A673 (cell line): ENCODE data around the gene ZNF516. TPM values are rescaled to one million over a fixed set of nuclear protein-coding genes. Genes with fewer than 3 reads are reported as not detected.

Experiments used
- BruUV-seq: library from RNA; stranded (reverse); fragments of 400-500 nt; replicated peaks from 2 replicates; lab custom pipeline; 2021; lab: Mats Ljungman, UMichigan
- CTCF ChIA-PET: fragments of 300-600 bp; sonication (Branson Sonifier 250); formaldehyde crosslinking; loops from one replicate; lab custom pipeline; 2022; ENCODE audit warnings: antibody characterized with exemption; lab: Charles Lee
- POLR2A ChIA-PET: fragments of 300-600 bp; sonication (Branson Sonifier 250); formaldehyde crosslinking; loops from one replicate; lab custom pipeline; 2022; ENCODE audit warnings: antibody characterized with exemption; ENCODE audit not compliant: low non-redundant PET; lab: Charles Lee
- DNase-seq: peaks from one replicate; pipeline ENCODE4 v3.0.0-alpha.2; 2015; ENCODE audit warnings: low spot score
- H3K27ac ChIP-seq: fragments of 200-600 bp; sonication (generic); 2 replicates; pipeline ENCODE4 v1.5.1; 2016; ENCODE audit warnings: mixed run types, low read depth, mild to moderate bottlenecking, mixed read lengths, antibody characterized with exemption, low read length; ENCODE audit not compliant: poor library complexity, severe bottlenecking
- H3K27me3 ChIP-seq: fragments of 200-600 bp; sonication (generic); replicated peaks from 2 replicates; pipeline ENCODE4 v1.6.1; 2017; ENCODE audit warnings: mixed run types, low read depth, mild to moderate bottlenecking, mixed read lengths, antibody characterized with exemption, low read length; ENCODE audit not compliant: insufficient read depth, poor library complexity
- H3K36me3 ChIP-seq: fragments of 200-600 bp; sonication (generic); 2 replicates; pipeline ENCODE4 v1.6.1; 2016; ENCODE audit warnings: mixed run types, mild to moderate bottlenecking, mixed read lengths, antibody characterized with exemption, low read length; ENCODE audit not compliant: insufficient read depth, poor library complexity, severe bottlenecking
- H3K4me1 ChIP-seq: fragments of 200-600 bp; sonication (generic); 2 replicates; pipeline ENCODE4 v1.6.1; 2017; ENCODE audit warnings: mixed run types, mild to moderate bottlenecking, mixed read lengths, antibody characterized with exemption, low read length; ENCODE audit not compliant: insufficient read depth, poor library complexity, severe bottlenecking
- H3K4me3 ChIP-seq: fragments of 200-600 bp; sonication (generic); 2 replicates; pipeline ENCODE4 v1.5.1; 2016; ENCODE audit warnings: low read depth, mixed run types, mild to moderate bottlenecking, mixed read lengths, low read length; ENCODE audit not compliant: poor library complexity, severe bottlenecking
- H3K9me3 ChIP-seq: fragments of 200-600 bp; sonication (generic); 2 replicates; pipeline ENCODE4 v1.6.1; 2016; ENCODE audit warnings: mixed run types, low read depth, mild to moderate bottlenecking, mixed read lengths, antibody characterized with exemption, low read length; ENCODE audit not compliant: poor library complexity, severe bottlenecking
- EZH2 ChIP-seq: fragments of 200-600 bp; sonication (generic); IDR thresholded peaks from 2 replicates; pipeline ENCODE4 v1.6.1; 2017; ENCODE audit warnings: borderline replicate concordance, low read depth, mild to moderate bottlenecking, mixed read lengths, antibody characterized with exemption, low read length; ENCODE audit not compliant: poor library complexity, severe bottlenecking
- intact Hi-C: fragments of 100-400 bp; cut with micrococcal nuclease; formaldehyde crosslinking; loops from one replicate; pipeline ENCODE4 v1.10.0; 2022; ENCODE audit not compliant: unreplicated experiment
- total RNA-seq: library from RNA; stranded (reverse); gene quantifications from 2 replicates; pipeline ENCODE4 v1.2.3, GENCODE V29; 2021
- TF ChIP-seq, protein P1 (sequence below): fragments of 300-800, 200-600 bp; sonication (generic); conservative IDR thresholded peaks from 2 replicates; pipeline ENCODE4 v1.5.1; 2017; ENCODE audit warnings: low read depth, mild to moderate bottlenecking, antibody characterized with exemption, low read length, moderate library complexity, mixed read lengths

ZNF516 gene
- total RNA-seq, 1 experiment from 2014 or later = 32.3 TPM

DNA sequence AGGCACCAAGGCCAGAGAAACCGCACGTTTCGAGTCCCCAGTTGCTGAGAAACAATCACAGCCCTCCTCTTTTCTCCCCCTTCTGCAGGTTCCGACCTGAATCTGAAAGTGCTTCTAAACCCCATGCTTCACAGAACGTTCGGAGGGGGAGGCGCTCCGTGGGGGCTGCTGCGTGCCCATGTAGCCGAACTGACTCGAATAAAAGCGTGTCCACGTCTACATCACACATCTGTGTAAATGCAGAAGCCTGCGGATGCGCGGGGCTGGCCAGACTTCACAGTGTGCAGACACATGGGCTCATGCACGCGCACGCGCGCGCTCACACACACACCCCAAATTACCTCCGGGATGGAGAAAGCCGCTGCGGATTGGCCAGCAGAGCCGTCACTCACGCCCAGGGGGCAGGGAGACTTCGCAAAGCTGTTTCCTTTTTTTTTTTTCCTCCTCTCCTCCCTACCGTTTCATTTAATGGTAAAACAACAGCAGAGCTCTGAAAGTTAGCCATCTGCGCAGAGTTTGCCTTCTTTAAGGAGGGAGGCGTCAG lies 2.3 kb downstream of the ZNF516 start:
- no TSS peak for BruUV-seq
- POLR2A ChIA-PET = interaction anchor here (0.7 kb wide), 1 partner anchor 60 kb away, joined by 5 read pairs; no protein-coding TSS in a partner anchor
- peak overlapping the region; percentile 74 for H3K27ac ChIP-seq

DNA sequence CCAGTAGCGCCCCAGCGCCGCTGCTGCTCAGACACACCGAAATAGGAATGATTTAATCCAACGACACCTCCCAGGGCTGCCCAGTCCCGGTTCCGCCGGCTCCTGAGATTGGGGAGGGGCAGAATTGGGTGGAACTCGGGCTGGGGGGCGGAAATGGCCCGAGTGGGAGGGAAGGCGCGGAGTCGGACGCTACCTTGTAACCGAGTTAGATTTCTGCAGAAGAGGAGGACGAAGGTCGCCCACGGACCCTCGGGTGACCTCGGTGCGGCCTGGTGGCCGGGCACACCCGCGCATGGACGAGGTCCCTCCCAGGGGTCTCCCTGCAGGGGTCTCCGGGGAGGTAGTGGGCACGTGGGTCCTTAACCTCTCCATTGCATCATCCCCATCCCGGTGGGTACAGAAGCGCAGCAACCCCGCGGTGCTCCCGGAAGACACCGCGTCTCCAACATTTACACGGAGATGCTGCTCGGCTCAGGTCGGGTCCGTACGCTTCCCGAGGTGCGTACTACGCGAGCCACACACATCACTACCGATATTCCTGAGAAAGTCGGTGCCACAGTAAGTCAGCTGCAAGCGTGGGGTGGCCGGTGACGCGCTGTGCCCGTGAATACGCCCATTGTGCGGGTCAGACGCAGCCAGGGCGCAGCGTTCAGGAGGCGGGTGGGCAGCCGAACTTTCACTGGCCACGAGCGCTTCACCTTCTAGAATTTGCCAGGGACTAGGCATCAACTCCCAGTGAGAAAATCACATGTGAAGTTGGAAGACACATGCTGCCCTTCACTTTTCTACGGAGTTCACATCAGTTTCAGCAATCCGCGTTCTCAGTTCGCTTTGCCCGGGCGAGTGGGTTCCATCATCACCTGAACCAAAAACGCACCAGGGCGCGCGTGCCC lies 3.0 kb downstream of the ZNF516 start:
- Histone ChIP-seq H3K27me3 (no peaks in the 10 kb centered on the region), H3K4me1 (peaks cover 38% of the 10 kb centered on the region), H3K9me3 (no peaks in the 10 kb centered on the region), H3K36me3 (no peaks in the 10 kb centered on the region), H3K27ac (peak overlapping the region; percentile 74), H3K4me3 (peak overlapping the region; percentile 86)
- POLR2A ChIA-PET = no interaction called here
- BruUV-seq = no TSS peak
- CTCF ChIA-PET = no interaction called here
- peak; percentile 58 for DNase-seq
- no peak for TF ChIP-seq EZH2
- TF ChIP-seq, protein P1, sequence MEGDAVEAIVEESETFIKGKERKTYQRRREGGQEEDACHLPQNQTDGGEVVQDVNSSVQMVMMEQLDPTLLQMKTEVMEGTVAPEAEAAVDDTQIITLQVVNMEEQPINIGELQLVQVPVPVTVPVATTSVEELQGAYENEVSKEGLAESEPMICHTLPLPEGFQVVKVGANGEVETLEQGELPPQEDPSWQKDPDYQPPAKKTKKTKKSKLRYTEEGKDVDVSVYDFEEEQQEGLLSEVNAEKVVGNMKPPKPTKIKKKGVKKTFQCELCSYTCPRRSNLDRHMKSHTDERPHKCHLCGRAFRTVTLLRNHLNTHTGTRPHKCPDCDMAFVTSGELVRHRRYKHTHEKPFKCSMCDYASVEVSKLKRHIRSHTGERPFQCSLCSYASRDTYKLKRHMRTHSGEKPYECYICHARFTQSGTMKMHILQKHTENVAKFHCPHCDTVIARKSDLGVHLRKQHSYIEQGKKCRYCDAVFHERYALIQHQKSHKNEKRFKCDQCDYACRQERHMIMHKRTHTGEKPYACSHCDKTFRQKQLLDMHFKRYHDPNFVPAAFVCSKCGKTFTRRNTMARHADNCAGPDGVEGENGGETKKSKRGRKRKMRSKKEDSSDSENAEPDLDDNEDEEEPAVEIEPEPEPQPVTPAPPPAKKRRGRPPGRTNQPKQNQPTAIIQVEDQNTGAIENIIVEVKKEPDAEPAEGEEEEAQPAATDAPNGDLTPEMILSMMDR = no peak
- intact Hi-C loops = no loop called here

More for the DNA sequence above, 2.3 kb downstream of the ZNF516 start:
- intact Hi-C loops = no loop called here
- Histone ChIP-seq H3K4me1 (peaks cover 31% of the 10 kb centered on the region), H3K36me3 (no peaks in the 10 kb centered on the region), H3K4me3 (peak overlapping the region; percentile 86), H3K27me3 (no peaks in the 10 kb centered on the region), H3K9me3 (no peaks in the 10 kb centered on the region)
- CTCF ChIA-PET = interaction anchor here (0.6 kb wide), 3 partner anchors 42 to 307 kb away, joined by 3 to 9 read pairs (median 3); no protein-coding TSS in a partner anchor
- DNase-seq = peak; percentile 99
- TF ChIP-seq, protein P1 = no peak
- TF ChIP-seq EZH2 = no peak

DNA sequence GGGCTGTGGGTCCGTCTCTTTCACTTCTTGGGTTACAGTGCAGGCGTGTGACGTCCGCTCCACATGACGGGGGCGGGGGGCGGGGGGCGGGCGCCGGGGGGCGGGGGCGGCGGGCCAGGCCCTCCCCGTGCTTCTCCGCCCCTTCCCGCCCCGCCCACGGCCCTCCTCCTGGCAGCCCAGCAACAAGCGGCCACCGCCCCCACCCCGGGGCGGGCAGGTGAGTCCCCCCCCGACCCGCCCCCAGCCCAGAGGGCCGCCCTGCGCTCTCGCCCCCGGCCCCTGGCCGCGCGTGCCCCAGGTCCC lies 3.6 kb downstream of the ZNF516 start:
- intact Hi-C loops = no loop called here
- no peak for TF ChIP-seq EZH2
- TF ChIP-seq, protein P1 = no peak

More for the DNA sequence above, 3.6 kb downstream of the ZNF516 start:
- Histone ChIP-seq H3K4me3 (peak overlapping the region; percentile 86), H3K27ac (peak overlapping the region; percentile 74), H3K27me3 (no peaks in the 10 kb centered on the region), H3K4me1 (peaks cover 39% of the 10 kb centered on the region), H3K9me3 (no peaks in the 10 kb centered on the region), H3K36me3 (no peaks in the 10 kb centered on the region)
- DNase-seq = peak; percentile 70
- no TSS peak for BruUV-seq
- CTCF ChIA-PET = no interaction called here
- POLR2A ChIA-PET = no interaction called here
